IMR-90 (cell line): ENCODE results near the gene PTPRN2. TPM values are rescaled to one million over a fixed set of nuclear protein-coding genes. Genes with fewer than 3 reads are reported as not detected.

Experiments used
- ATAC-seq: fragments of 200-7000 bp; cut with Tn5 transposase; 2 replicates; pipeline ENCODE4 v1.9.1; 2020; ENCODE audit warnings: low read depth, mild to moderate bottlenecking, moderate library complexity
- BruUV-seq: library from RNA; stranded (reverse); fragments of 400-500 nt; replicated peaks from 2 replicates; lab custom pipeline; 2021; lab: Mats Ljungman, UMichigan
- CTCF ChIA-PET: fragments of 300-600 bp; formaldehyde crosslinking; extraction: SDS; loops from one replicate; lab custom pipeline; 2021; ENCODE audit warnings: antibody characterized with exemption; lab: Yijun Ruan, JAX
- POLR2A ChIA-PET: fragments of 300-600 bp; sonication (Branson Sonifier 250); formaldehyde crosslinking; loops from one replicate; lab custom pipeline; 2022; ENCODE audit warnings: antibody characterized with exemption; ENCODE audit not compliant: unreplicated experiment; lab: Charles Lee
- DNase-seq: peaks from one replicate; pipeline ENCODE4 v3.0.0; 2013
- H2AFZ ChIP-seq: replicated peaks from 2 replicates; pipeline ENCODE3; 2013; ENCODE audit warnings: low read length, mild to moderate bottlenecking; ENCODE audit not compliant: poor library complexity
- H2AK5ac ChIP-seq: 2 replicates; pipeline ENCODE4 v1.6.1; 2013; ENCODE audit warnings: low read depth, low read length, inconsistent platforms
- H2AK9ac ChIP-seq: replicated peaks from 2 replicates; pipeline ENCODE3; 2013; ENCODE audit warnings: mild to moderate bottlenecking, low read depth, low read length, moderate library complexity; ENCODE audit not compliant: poor library complexity
- H2BK120ac ChIP-seq: 2 replicates; pipeline ENCODE4 v1.6.1; 2013; ENCODE audit warnings: low read depth, low read length, inconsistent platforms
- H2BK15ac ChIP-seq: 3 replicates; pipeline ENCODE4 v1.6.1; 2013; ENCODE audit warnings: low read depth, low read length, inconsistent platforms
- H2BK20ac ChIP-seq: 2 replicates; pipeline ENCODE4 v1.6.1; 2013; ENCODE audit warnings: low read depth, mild to moderate bottlenecking, inconsistent platforms, low read length, moderate library complexity
- H2BK5ac ChIP-seq: 2 replicates; pipeline ENCODE4 v1.6.1; 2013; ENCODE audit warnings: mild to moderate bottlenecking, low read depth, low read length, inconsistent platforms; ENCODE audit not compliant: poor library complexity, severe bottlenecking
- H3K14ac ChIP-seq: replicated peaks from 2 replicates; pipeline ENCODE4 v1.6.1; 2013; ENCODE audit warnings: low read depth, low read length, inconsistent platforms
- H3K18ac ChIP-seq: 2 replicates; pipeline ENCODE4 v1.6.1; 2013; ENCODE audit warnings: low read depth, low read length, control low read depth
- H3K23ac ChIP-seq: 2 replicates; pipeline ENCODE4 v1.6.1; 2013; ENCODE audit warnings: low read depth, low read length, inconsistent platforms
- H3K27ac ChIP-seq: 2 replicates; pipeline ENCODE4 v1.5.1; 2013; ENCODE audit warnings: mild to moderate bottlenecking, control low read depth, low read length; ENCODE audit not compliant: insufficient read depth
- H3K27me3 ChIP-seq: 2 replicates; pipeline ENCODE4 v1.6.1; 2013; ENCODE audit warnings: low read length; ENCODE audit not compliant: control insufficient read depth, insufficient read depth
- H3K36me3 ChIP-seq: 2 replicates; pipeline ENCODE4 v1.6.1; 2013; ENCODE audit warnings: low read length, mixed read lengths; ENCODE audit not compliant: control insufficient read depth, insufficient read depth
- H3K4ac ChIP-seq: 2 replicates; pipeline ENCODE4 v1.6.1; 2013; ENCODE audit warnings: low read depth, low read length, inconsistent platforms
- H3K4me1 ChIP-seq: 2 replicates; pipeline ENCODE4 v1.6.1; 2013; ENCODE audit warnings: low read length, mixed read lengths; ENCODE audit not compliant: control insufficient read depth, insufficient read depth
- H3K4me2 ChIP-seq: 2 replicates; pipeline ENCODE4 v1.6.1; 2013; ENCODE audit warnings: low read depth, mild to moderate bottlenecking, control low read depth, low read length, moderate library complexity
- H3K4me3 ChIP-seq: 2 replicates; pipeline ENCODE4 v1.5.1; 2013; ENCODE audit warnings: low read depth, mild to moderate bottlenecking, control low read depth, low read length, moderate library complexity; ENCODE audit not compliant: insufficient read depth
- H3K56ac ChIP-seq: 2 replicates; pipeline ENCODE4 v1.6.1; 2013; ENCODE audit warnings: low read length, inconsistent platforms; ENCODE audit not compliant: insufficient read depth; ENCODE audit errors: extremely low read depth
- H3K79me1 ChIP-seq, 2 experiments: 2 replicates each; pipeline ENCODE4 v1.6.1; 2013; ENCODE audit warnings: low read length in 2 of 2, inconsistent platforms in 1 of 2, low read depth in 1 of 2
- H3K9ac ChIP-seq: 2 replicates; pipeline ENCODE4 v1.6.1; 2013; ENCODE audit warnings: low read depth, low read length, control low read depth
- H3K9me1 ChIP-seq: 2 replicates; pipeline ENCODE4 v1.6.1; 2013; ENCODE audit warnings: low read length, inconsistent platforms; ENCODE audit not compliant: insufficient read depth
- H3K9me3 ChIP-seq: 2 replicates; pipeline ENCODE4 v1.6.1; 2013; ENCODE audit warnings: low read length; ENCODE audit not compliant: control insufficient read depth, insufficient read depth
- H4K20me1 ChIP-seq: 2 replicates; pipeline ENCODE4 v1.6.1; 2013; ENCODE audit warnings: low read length, inconsistent platforms; ENCODE audit not compliant: insufficient read depth
- H4K5ac ChIP-seq: 2 replicates; pipeline ENCODE4 v1.6.1; 2013; ENCODE audit warnings: mild to moderate bottlenecking, low read depth, low read length, control low read depth
- H4K8ac ChIP-seq, 2 experiments: 2 replicates each; pipeline ENCODE4 v1.6.1; 2013; ENCODE audit warnings: low read depth in 2 of 2, low read length in 2 of 2, control low read depth in 1 of 2, inconsistent platforms in 1 of 2
- H4K91ac ChIP-seq: 2 replicates; pipeline ENCODE4 v1.6.1; 2013; ENCODE audit warnings: low read depth, low read length, inconsistent platforms; ENCODE audit not compliant: insufficient read depth
- BHLHE40 ChIP-seq: fragments of 150-350 bp; IDR thresholded peaks from 2 replicates; pipeline ENCODE4 v1.6.1; 2016; ENCODE audit warnings: mild to moderate bottlenecking, low read depth, low read length
- CEBPB ChIP-seq: IDR thresholded peaks from 2 replicates; pipeline ENCODE4 v1.6.1; 2012; ENCODE audit warnings: low read depth, low read length, improper control_type of control experiment
- CHD1 ChIP-seq: IDR thresholded peaks from 2 replicates; pipeline ENCODE4 v1.6.1; 2012; ENCODE audit warnings: low read depth, low read length, improper control_type of control experiment
- CTCF ChIP-seq: conservative IDR thresholded peaks from 2 replicates; pipeline ENCODE4 v1.5.1; 2012; ENCODE audit warnings: mild to moderate bottlenecking, low read depth, low read length, improper control_type of control experiment
- ELK1 ChIP-seq: fragments of 150-350 bp; IDR thresholded peaks from 2 replicates; pipeline ENCODE4 v1.6.1; 2016; ENCODE audit warnings: low read depth, mild to moderate bottlenecking, low read length, moderate library complexity, borderline replicate concordance
- FOS ChIP-seq: fragments of 150-350 bp; IDR thresholded peaks from 2 replicates; pipeline ENCODE4 v1.6.1; 2016; ENCODE audit warnings: low read depth, low read length
- MAZ ChIP-seq: IDR thresholded peaks from 2 replicates; pipeline ENCODE4 v1.6.1; 2012; ENCODE audit warnings: low read depth, mild to moderate bottlenecking, low read length, improper control_type of control experiment, moderate library complexity, borderline replicate concordance
- MXI1 ChIP-seq: IDR thresholded peaks from 2 replicates; pipeline ENCODE4 v1.6.1; 2012; ENCODE audit warnings: low read depth, mild to moderate bottlenecking, low read length, moderate library complexity, borderline replicate concordance
- POLR2A ChIP-seq: IDR thresholded peaks from 2 replicates; pipeline ENCODE4 v1.6.1; 2012; ENCODE audit warnings: mild to moderate bottlenecking, low read depth, low read length
- RAD21 ChIP-seq: IDR thresholded peaks from 2 replicates; pipeline ENCODE4 v1.6.1; 2012; ENCODE audit warnings: low read length, improper control_type of control experiment
- RCOR1 ChIP-seq: IDR thresholded peaks from 2 replicates; pipeline ENCODE4 v1.6.1; 2012; ENCODE audit warnings: mild to moderate bottlenecking, low read length, improper control_type of control experiment; ENCODE audit not compliant: insufficient replicate concordance
- RFX5 ChIP-seq: IDR thresholded peaks from 2 replicates; pipeline ENCODE4 v1.8.0; 2012; ENCODE audit warnings: low read depth, mild to moderate bottlenecking, low read length, moderate library complexity
- SMC3 ChIP-seq: fragments of 150-350 bp; IDR thresholded peaks from 2 replicates; pipeline ENCODE4 v1.6.1; 2016; ENCODE audit warnings: low read depth, mild to moderate bottlenecking, antibody characterized with exemption, low read length, moderate library complexity
- USF2 ChIP-seq: fragments of 150-350 bp; IDR thresholded peaks from 2 replicates; pipeline ENCODE4 v1.6.1; 2017; ENCODE audit warnings: mild to moderate bottlenecking, antibody characterized with exemption, low read length, low read depth
- WGBS, 2 experiments: methylation state at CpG; one replicate each; pipeline versions ENCODE4 v1.1.5 to v1.1.7; 2013; ENCODE audit warnings: missing lambda C conversion rate in 2 of 2; ENCODE audit not compliant: insufficient read length in 1 of 2; ENCODE audit errors: extremely low coverage in 2 of 2; 5-methylcytosine and 5-hydroxymethylcytosine counted together
- dilution Hi-C: fragments of 300-500 bp; cut with HindIII; formaldehyde crosslinking; loops from one replicate; pipeline ENCODE4 v1.14.3; 2018; ENCODE audit warnings: low sequenced_read_pairs; ENCODE audit not compliant: unreplicated experiment
- in situ Hi-C: fragments of 300-500 bp; cut with MboI; formaldehyde crosslinking; loops from 3 replicates; pipeline ENCODE4 v1.14.3; 2019; ENCODE audit warnings: low sequenced_read_pairs, inconsistent platforms, mixed read lengths
- intact Hi-C: fragments of 100-400 bp; cut with micrococcal nuclease; formaldehyde crosslinking; loops from 2 replicates; pipeline ENCODE4 v1.10.0; 2022
- polyA plus RNA-seq, 3 experiments: library from polyadenylated mRNA; depleted of rRNA; stranded (reverse); fragments of >200 nt; gene quantifications; 2 replicates each; pipeline ENCODE4 v1.2.3, GENCODE V29; 2012; ENCODE audit warnings: low replicate concordance in 1 of 3
- total RNA-seq: library from RNA; depleted of rRNA; stranded (reverse); fragments of >200 nt; gene quantifications from 2 replicates; pipeline ENCODE4 v1.2.3, GENCODE V29; 2012

PTPRN2 gene
- total and polyA plus RNA-seq, 2 of the 4 experiments (the other 2 are of a cell fraction) = 0.03 TPM; not detected in 1

- Histone ChIP-seq H3K9me1 (no peaks in the 10 kb centered on the region), H3K9ac (no peak overlapping the region), H3K4me2 (no peak overlapping the region), H3K4ac (no peak overlapping the region), H2BK120ac (no peak overlapping the region), H4K5ac (no peak overlapping the region), H3K27me3 (no peaks in the 10 kb centered on the region), H4K20me1 (no peaks in the 10 kb centered on the region), H3K27ac (no peak overlapping the region), H2BK20ac (no peak overlapping the region), H3K36me3 (no peaks in the 10 kb centered on the region), H3K4me1 (no peaks in the 10 kb centered on the region), H3K18ac (no peak overlapping the region), H3K14ac (no peak overlapping the region), H2AK9ac (no peak overlapping the region), H4K8ac (no peak overlapping the region), H3K79me1 (no peaks in the 10 kb centered on the region), H3K56ac (no peak overlapping the region), H3K23ac (no peak overlapping the region), H2AFZ (no peak overlapping the region), H3K9me3 (peaks cover 51% of the 10 kb centered on the region), H2BK15ac (no peak overlapping the region), H3K4me3 (no peak overlapping the region), H4K91ac (no peak overlapping the region), H2BK5ac (no peak overlapping the region), H2AK5ac (no peak overlapping the region)
- DNase-seq = no peak
- no peak for TF ChIP-seq POLR2A
- no peak for TF ChIP-seq FOS
- TF ChIP-seq MAZ = no peak
- no peak for TF ChIP-seq SMC3
- TF ChIP-seq RFX5 = no peak
- no peak for TF ChIP-seq CHD1
- TF ChIP-seq MXI1 = no peak
- TF ChIP-seq USF2 = no peak
- no peak for TF ChIP-seq CTCF
- TF ChIP-seq ELK1 = no peak
- no peak for TF ChIP-seq RCOR1
- no peak for TF ChIP-seq BHLHE40
- TF ChIP-seq RAD21 = no peak
- TF ChIP-seq CEBPB = no peak
- no TSS peak for BruUV-seq
- ChIA-PET CTCF (no interaction called here), POLR2A (no interaction called here)
- WGBS, 2 experiments = 52% methylated on average over 3 of the region's 6 CpGs; no CpG with 5 or more reads in 1 of the 2 experiments
- in situ Hi-C loops (no loop called here), intact Hi-C loops (no loop called here), dilution Hi-C loops (no loop called here)
- no peak for ATAC-seq
Measured at GRCh38 chr7:158512042-158512441, 75.6 kb downstream of the PTPRN2 start.
